ENCODE measurements around the gene GPR26. TPM values are rescaled to one million over a fixed set of nuclear protein-coding genes. Genes with fewer than 3 reads are reported as not detected.

The GPR26 gene
- total and polyA plus RNA-seq, 2 donors (not counting 1 experiment from before 2014, with no cell fraction given) = not detected

Other genes with a start within 250 kb of the GPR26 start
- gene CPXM2, start 225.5 kb downstream of the GPR26 start, total RNA-seq = not detected in 2 replicates
- gene CPXM2, start 225.5 kb downstream of the GPR26 start, polyA plus RNA-seq = 0.04 TPM in 1 of 2 replicates, not detected in the other

Measured in B cell (primary cell).